DND-41 (cell line): Measurements from ENCODE around the gene CXXC1.
"Not testable (repeated sequence)": the region's sequence is repeated elsewhere in the genome, so short reads cannot be mapped to it uniquely, and the experiment has no call there.

Experiments
- ATAC-seq: fragments of 200-7000 bp; cut with Tn5 transposase; 3 replicates; pipeline ENCODE4 v1.9.1; 2021; ENCODE audit warnings: low read depth; ENCODE audit not compliant: insufficient read depth
- DNase-seq: peaks from one replicate; pipeline ENCODE4 v3.0.0-alpha.2; 2020
- H2AFZ ChIP-seq: 2 replicates; pipeline ENCODE4 v1.6.0; 2012; ENCODE audit warnings: low read depth, low read length
- H3K27ac ChIP-seq: 2 replicates; pipeline ENCODE4 v1.5.1; 2012; ENCODE audit warnings: low read length, inconsistent platforms
- H3K27me3 ChIP-seq: fragments of 200-600 bp; sonication (generic); 2 replicates; pipeline ENCODE4 v1.6.0; 2012; ENCODE audit warnings: low read length, mild to moderate bottlenecking, inconsistent platforms; ENCODE audit not compliant: insufficient read depth, poor library complexity
- H3K36me3 ChIP-seq: 2 replicates; pipeline ENCODE4 v1.5.1; 2012; ENCODE audit warnings: low read length, inconsistent platforms; ENCODE audit not compliant: insufficient read depth
- H3K4me1 ChIP-seq: 2 replicates; pipeline ENCODE4 v1.5.1; 2012; ENCODE audit warnings: mild to moderate bottlenecking, low read length; ENCODE audit not compliant: insufficient read depth
- H3K4me2 ChIP-seq: 2 replicates; pipeline ENCODE4 v1.6.0; 2012; ENCODE audit warnings: mild to moderate bottlenecking, moderate library complexity, low read length, inconsistent platforms; ENCODE audit not compliant: insufficient read depth
- H3K4me3 ChIP-seq, 2 experiments: fragments of 200-600 bp in 1 of 2; shearing (Covaris generic) in 1 of 2; 2 replicates each; pipeline ENCODE4 v1.5.1; 2012 to 2016; ENCODE audit warnings: inconsistent platforms in 2 of 2, low read length in 2 of 2, mild to moderate bottlenecking in 2 of 2, low read depth in 1 of 2, moderate library complexity in 1 of 2
- H3K79me2 ChIP-seq: 2 replicates; pipeline ENCODE4 v1.6.0; 2012; ENCODE audit warnings: low read length, inconsistent platforms; ENCODE audit not compliant: insufficient read depth
- H3K9ac ChIP-seq: 2 replicates; pipeline ENCODE4 v1.6.0; 2012; ENCODE audit warnings: low read depth, mild to moderate bottlenecking, inconsistent platforms, low read length, moderate library complexity
- H3K9me3 ChIP-seq: 2 replicates; pipeline ENCODE4 v1.5.1; 2012; ENCODE audit warnings: low read length, moderate library complexity, mild to moderate bottlenecking, inconsistent platforms; ENCODE audit not compliant: insufficient read depth, severe bottlenecking
- H4K20me1 ChIP-seq: 2 replicates; pipeline ENCODE4 v1.6.0; 2012; ENCODE audit warnings: low read length; ENCODE audit not compliant: insufficient read depth
- CTCF ChIP-seq: IDR thresholded peaks from 2 replicates; pipeline ENCODE4 v1.5.1; 2012; ENCODE audit warnings: borderline replicate concordance, low read length, moderate library complexity, mild to moderate bottlenecking; ENCODE audit not compliant: poor library complexity, severe bottlenecking; ENCODE audit errors: extremely low read depth
- EZH2 ChIP-seq: IDR thresholded peaks from 3 replicates; pipeline ENCODE4 v1.6.1; 2012; ENCODE audit warnings: borderline replicate concordance, low read depth, mild to moderate bottlenecking, moderate library complexity, low read length, inconsistent platforms; ENCODE audit not compliant: severe bottlenecking

Gene CXXC1

GRCh38 chr18:50297621-50298442 lies 10.3 kb upstream of the CXXC1 start:
- Histone ChIP-seq H3K4me1 (no peaks in the 10 kb centered on the region), H3K9ac (no peak overlapping the region), H3K4me2 (no peak overlapping the region), H3K27me3 (peaks cover 15% of the 10 kb centered on the region), H3K4me3 (no peak overlapping the region), H3K27ac (no peak overlapping the region), H4K20me1 (no peaks in the 10 kb centered on the region), H3K9me3 (no peaks in the 10 kb centered on the region), H3K79me2 (no peaks in the 10 kb centered on the region), H3K36me3 (no peaks in the 10 kb centered on the region), H2AFZ (no peak overlapping the region)
- DNase-seq (no peak), ATAC-seq (no peak)
- TF ChIP-seq EZH2 (no peak), CTCF (no peak)

GRCh38 chr18:50293039-50293438 lies 5.5 kb upstream of the CXXC1 start:
- Histone ChIP-seq H3K36me3 (no peaks in the 10 kb centered on the region), H3K4me2 (no peak overlapping the region), H3K9me3 (no peaks in the 10 kb centered on the region), H3K4me3 (no peak overlapping the region), H3K4me1 (peaks cover 3% of the 10 kb centered on the region; the same call in 1 of the 2 replicates), H3K27ac (no peak overlapping the region), H2AFZ (no peak overlapping the region), H3K79me2 (peaks cover under 1% of the 10 kb centered on the region; the same call in 1 of the 2 replicates), H3K9ac (no peak overlapping the region), H4K20me1 (no peaks in the 10 kb centered on the region), H3K27me3 (peaks cover 5% of the 10 kb centered on the region)
- TF ChIP-seq CTCF (no peak), EZH2 (no peak)
- ATAC-seq (no peak), DNase-seq (no peak)

- peaks cover 20% of the 10 kb centered on the region for H3K4me1 ChIP-seq
- H3K27ac ChIP-seq: no peak overlapping the region
- ATAC-seq (no peak), DNase-seq (no peak)
- TF ChIP-seq EZH2 (no peak), CTCF (no peak)
- no peak overlapping the region for H3K9ac ChIP-seq
- H3K27me3 ChIP-seq: no peaks in the 10 kb centered on the region
- H3K4me3 ChIP-seq: no peak overlapping the region
- H3K36me3 ChIP-seq: peaks cover 26% of the 10 kb centered on the region
- peaks cover 6% of the 10 kb centered on the region; the same call in 1 of the 2 replicates for H4K20me1 ChIP-seq
- H2AFZ ChIP-seq: peak overlapping the region; percentile 47; the same call in 1 of the 2 replicates
- no peak overlapping the region for H3K4me2 ChIP-seq
- H3K79me2 ChIP-seq: peaks cover 31% of the 10 kb centered on the region
- H3K9me3 ChIP-seq: no peaks in the 10 kb centered on the region
Measured at GRCh38 chr18:50289108-50289443, 1.6 kb upstream of the CXXC1 start.

GRCh38 chr18:50288348-50289107 lies 1.0 kb upstream of the CXXC1 start:
- H3K36me3 ChIP-seq: peaks cover 32% of the 10 kb centered on the region
- H3K4me1 ChIP-seq: peaks cover 20% of the 10 kb centered on the region
- H3K4me2 ChIP-seq: peak overlapping the region; percentile 76; the same call in 1 of the 2 replicates
- not testable (repeated sequence) for H3K9me3 ChIP-seq, DNase-seq, ATAC-seq, H3K27me3 ChIP-seq, H4K20me1 ChIP-seq
- H3K79me2 ChIP-seq: peaks cover 31% of the 10 kb centered on the region
- H3K9ac ChIP-seq: peak overlapping the region; percentile 79
- H3K4me3 ChIP-seq: peak overlapping the region; percentile 40 to 90
- peak overlapping the region; percentile 95 for H2AFZ ChIP-seq
- H3K27ac ChIP-seq: peak overlapping the region; percentile 84
